GM12874 (cell line): ENCODE data around the gene OSCAR.

Experiments
- CTCF ChIP-seq: IDR thresholded peaks from 2 replicates; pipeline ENCODE4 v1.5.1; 2011; ENCODE audit warnings: low read depth, mild to moderate bottlenecking, control low read depth, low read length, moderate library complexity; ENCODE audit not compliant: insufficient read depth

OSCAR gene

GRCh38 chr19:54121259-54121658 lies 20.7 kb upstream of the OSCAR start:
- TF ChIP-seq CTCF: no peak

- no peak for TF ChIP-seq CTCF
These were observed 14.8 kb upstream of the OSCAR start, which contains the start of the genes PRPF31 and TFPT for GRCh38 chr19:54115109-54116063. Gene PRPF31 (plus strand): TSS chr19:54115754. CDS start chr19:54118279, 2,525 bp downstream. Gene TFPT (minus strand): TSS chr19:54115657. CDS start chr19:54115269, 388 bp downstream.

- TF ChIP-seq CTCF: no peak
These were observed 13.9 kb upstream of the OSCAR start for GRCh38 chr19:54114340-54115108.

- no peak for TF ChIP-seq CTCF
These were observed 9.0 kb upstream of the OSCAR start for GRCh38 chr19:54109651-54110050.

GRCh38 chr19:54108496-54108895 lies 7.9 kb upstream of the OSCAR start:
- TF ChIP-seq CTCF: no peak

- no peak for TF ChIP-seq CTCF
These were observed 7.4 kb upstream of the OSCAR start for GRCh38 chr19:54107876-54108490.

- no peak for TF ChIP-seq CTCF
These were observed 6.1 kb upstream of the OSCAR start for GRCh38 chr19:54106716-54107115.
